ENCODE measurements around the gene DAAM1. TPM values are rescaled to one million over a fixed set of nuclear protein-coding genes. Genes with fewer than 3 reads are reported as not detected.
A peak's percentile ranks its signal among the peaks of the same experiment; 100 is the strongest.

The DAAM1 gene
- total RNA-seq, 1 donor from 2014 or later, result 34.2 TPM

- DNase-seq (ENCODE audit: extremely low read depth, low read depth, low spot score), result no peak
Measured at GRCh38 chr14:59309291-59309900, 120.9 kb downstream of the DAAM1 start.

GRCh38 chr14:59310633-59311032 is 122.2 kb downstream of the DAAM1 start:
- no peak for DNase-seq (ENCODE audit: extremely low read depth, low read depth, low spot score)

DNA sequence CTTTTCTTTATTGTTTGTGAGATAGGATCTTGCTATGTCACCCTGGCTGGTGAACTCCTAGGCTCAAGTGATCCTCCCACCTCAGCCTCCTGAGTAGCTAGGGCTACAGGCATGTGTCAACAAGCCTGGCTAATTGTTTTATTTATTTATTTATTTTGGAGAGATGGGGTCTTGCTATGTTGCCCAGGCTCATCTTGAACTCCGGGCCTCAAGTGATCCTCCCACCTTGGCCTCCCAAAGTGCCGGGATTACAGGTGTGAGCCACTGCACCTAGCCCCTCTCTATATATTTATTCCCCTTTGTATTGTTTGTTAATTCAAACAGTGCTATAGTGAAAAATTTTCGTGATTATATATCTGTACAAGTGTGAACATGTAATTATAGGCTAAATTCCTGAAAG is 123.3 kb downstream of the DAAM1 start:
- no peak for DNase-seq (ENCODE audit: extremely low read depth, low read depth, low spot score)

GRCh38 chr14:59313144-59313651 is 124.7 kb downstream of the DAAM1 start:
- no peak for DNase-seq (ENCODE audit: extremely low read depth, low read depth, low spot score)

- no peak for DNase-seq (ENCODE audit: extremely low read depth, low read depth, low spot score)
Measured at GRCh38 chr14:59313658-59314608, 125.5 kb downstream of the DAAM1 start.

DNA sequence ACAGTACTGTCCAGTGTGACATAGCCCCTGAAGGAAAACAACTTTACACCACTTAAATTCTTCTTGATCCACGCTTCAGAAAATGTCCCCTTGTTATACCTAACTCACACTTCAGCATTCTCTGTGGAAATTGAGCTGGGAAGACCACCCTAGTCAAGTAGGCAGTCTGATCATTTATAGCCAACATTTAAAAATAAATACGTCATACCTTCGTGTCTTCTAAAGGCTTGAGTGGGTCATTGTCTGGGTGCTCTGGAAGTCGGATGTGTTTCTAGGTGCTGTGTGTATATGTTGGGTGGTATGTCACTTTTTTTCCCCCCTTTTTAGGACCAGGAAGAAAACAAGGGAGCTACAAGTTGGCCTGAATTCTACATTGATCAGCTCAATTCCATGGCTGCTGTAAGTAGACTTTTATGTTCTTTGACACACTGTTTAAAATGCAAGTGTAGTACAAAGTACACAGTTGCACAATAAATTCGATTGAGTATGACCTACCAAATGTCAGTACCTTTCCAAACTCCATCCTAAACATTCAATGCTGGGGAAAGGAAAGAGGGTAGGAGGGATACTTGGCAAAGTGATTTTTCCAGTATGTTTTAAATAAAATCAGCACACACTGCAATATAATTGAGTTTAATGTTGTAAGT is 126.6 kb downstream of the DAAM1 start:
- no peak for DNase-seq (ENCODE audit: extremely low read depth, low read depth, low spot score)

DNA sequence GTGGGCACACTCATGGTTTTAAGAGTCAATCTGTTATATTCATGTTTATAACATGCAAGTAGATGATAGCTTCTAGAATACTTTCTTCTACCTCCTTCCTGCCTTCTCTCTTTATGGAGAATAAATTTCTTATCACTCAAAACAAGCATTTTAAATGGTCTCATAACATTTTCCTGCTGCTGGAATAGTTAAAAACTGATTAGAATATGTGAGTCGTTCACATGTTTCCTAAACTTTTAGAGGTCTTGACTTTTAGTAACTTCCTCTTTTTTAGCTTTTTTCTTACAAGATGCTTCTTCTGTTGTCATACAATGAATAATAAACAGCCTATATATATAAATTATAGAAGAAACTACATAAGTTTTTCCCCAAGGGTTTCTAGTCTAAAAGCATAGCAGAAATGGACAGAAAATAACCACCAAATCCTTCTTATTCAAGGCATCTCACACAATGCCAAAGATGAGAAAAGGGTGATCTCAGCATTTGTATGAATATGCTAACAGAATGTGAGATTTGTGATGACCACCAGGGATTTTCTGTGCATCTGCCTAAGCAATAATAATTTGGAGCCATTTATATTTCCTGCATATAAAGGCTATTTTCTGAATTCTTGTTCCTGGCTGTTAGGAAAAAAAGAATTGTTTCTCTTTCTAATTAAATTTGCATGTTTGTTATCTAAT is 127.8 kb downstream of the DAAM1 start:
- DNase-seq (ENCODE audit: extremely low read depth, low read depth, low spot score), result no peak

- no peak for DNase-seq (ENCODE audit: extremely low read depth, low read depth, low spot score)
Measured at GRCh38 chr14:59317346-59317745, 128.9 kb downstream of the DAAM1 start.

- no peak for DNase-seq (ENCODE audit: extremely low read depth, low read depth, low spot score)
Measured at GRCh38 chr14:59317798-59318505, 129.5 kb downstream of the DAAM1 start.

- no peak for DNase-seq (ENCODE audit: extremely low read depth, low read depth, low spot score)
Measured at GRCh38 chr14:59318908-59319307, 130.4 kb downstream of the DAAM1 start.

- no peak for DNase-seq (ENCODE audit: extremely low read depth, low read depth, low spot score)
Measured at GRCh38 chr14:59320361-59320760, 131.9 kb downstream of the DAAM1 start.

DNA sequence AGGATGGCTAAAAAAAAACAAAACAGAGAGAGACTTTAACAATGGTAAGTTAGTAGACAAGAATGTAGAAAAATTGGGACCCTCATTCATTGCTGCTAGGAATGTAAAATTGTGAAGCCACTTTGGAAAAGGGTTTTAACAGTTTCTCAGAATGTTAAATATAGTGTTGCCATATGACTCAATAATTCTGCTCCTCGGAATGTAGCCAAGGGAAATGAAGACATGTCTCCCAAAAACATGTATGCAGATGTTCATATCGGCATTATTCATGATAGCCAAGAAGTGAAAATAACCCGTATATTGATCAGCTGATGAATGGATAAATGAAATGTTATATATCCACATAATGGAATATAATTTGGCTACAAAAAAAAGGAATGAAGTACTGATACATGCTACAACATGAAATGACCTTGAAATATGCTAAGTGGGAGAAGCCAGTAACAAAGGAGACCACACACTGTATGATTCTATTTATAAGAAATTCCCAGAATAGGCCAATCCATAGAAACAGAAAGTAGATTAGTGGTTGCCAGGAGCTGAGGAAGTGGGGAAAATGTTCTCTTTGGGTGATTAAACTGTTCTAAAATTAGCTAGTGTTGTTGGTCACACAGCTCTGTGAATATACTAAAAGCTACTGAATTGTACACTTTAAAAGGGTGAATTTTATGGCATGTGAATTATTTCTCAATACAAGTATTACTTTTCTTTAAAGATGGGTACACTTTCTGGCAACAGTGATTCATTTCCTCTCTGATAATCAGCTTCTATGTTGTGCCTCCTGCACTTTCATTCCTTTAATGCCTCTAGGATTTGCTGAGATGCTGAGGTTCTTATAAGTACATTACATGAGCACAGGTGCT is 132.5 kb downstream of the DAAM1 start:
- no peak for DNase-seq (ENCODE audit: extremely low read depth, low read depth, low spot score)

DNA sequence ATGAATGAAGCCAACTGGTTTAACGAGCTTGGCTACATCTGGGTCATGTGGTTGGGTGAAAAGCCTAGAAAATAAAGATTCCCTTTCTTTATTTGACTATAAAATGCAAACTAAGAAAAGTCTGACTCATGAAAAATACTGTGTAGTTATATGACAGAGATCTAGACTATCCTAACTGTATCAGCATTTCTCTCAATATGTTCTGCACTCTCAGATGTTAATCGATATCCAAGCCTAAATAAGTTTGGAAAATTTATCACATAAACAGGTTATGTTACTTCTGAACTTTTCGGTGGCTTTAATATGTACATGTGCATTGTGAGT is 133.1 kb downstream of the DAAM1 start:
- DNase-seq (ENCODE audit: extremely low read depth, low read depth, low spot score), result no peak

- DNase-seq (ENCODE audit: extremely low read depth, low read depth, low spot score), result no peak
Measured at GRCh38 chr14:59325906-59326305, 137.4 kb downstream of the DAAM1 start.

- no peak for DNase-seq (ENCODE audit: extremely low read depth, low read depth, low spot score)
Measured at GRCh38 chr14:59328454-59328853, 140.0 kb downstream of the DAAM1 start.

- no peak for DNase-seq (ENCODE audit: extremely low read depth, low read depth, low spot score)
Measured at GRCh38 chr14:59330455-59330854, 142.0 kb downstream of the DAAM1 start.

DNA sequence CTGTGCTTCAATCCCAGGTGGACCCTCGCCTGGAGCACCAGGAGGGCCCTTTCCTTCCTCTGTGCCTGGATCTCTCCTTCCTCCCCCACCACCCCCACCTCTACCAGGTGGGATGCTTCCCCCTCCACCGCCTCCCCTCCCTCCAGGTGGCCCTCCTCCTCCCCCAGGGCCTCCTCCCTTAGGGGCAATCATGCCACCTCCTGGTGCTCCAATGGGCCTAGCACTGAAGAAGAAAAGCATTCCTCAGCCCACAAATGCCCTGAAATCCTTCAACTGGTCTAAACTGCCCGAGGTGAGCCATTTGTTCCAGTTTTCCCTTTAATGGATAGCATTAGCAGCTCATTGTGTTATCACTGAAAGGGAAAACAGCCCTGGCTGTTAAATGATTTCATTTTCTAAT is 142.8 kb downstream of the DAAM1 start:
- no peak for DNase-seq (ENCODE audit: extremely low read depth, low read depth, low spot score)

DNA sequence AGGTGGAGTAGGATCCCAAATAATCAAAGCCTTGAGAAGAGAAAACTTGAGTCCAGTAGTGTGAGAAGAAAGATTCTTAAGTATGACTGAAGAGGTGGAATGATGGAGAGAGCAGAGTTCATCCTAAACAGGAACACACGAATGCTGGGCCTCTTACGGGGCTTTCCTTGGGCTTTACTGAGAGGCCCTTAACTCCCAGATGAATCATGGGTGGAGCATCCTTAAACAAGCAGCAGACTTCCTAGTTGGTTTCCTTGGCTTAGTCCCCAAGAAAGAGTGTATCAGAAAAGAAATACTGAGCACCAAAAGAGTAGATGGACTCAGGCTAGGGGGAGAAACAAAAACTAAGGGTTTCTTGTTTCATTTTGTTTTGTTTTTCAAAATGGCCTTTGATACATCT is 144.3 kb downstream of the DAAM1 start:
- peak; percentile 89 for DNase-seq (ENCODE audit: extremely low read depth, low read depth, low spot score)

GRCh38 chr14:59333235-59333634 is 144.8 kb downstream of the DAAM1 start:
- no peak for DNase-seq (ENCODE audit: extremely low read depth, low read depth, low spot score)
